Mucosa of descending colon (tissue), 3 donors: ENCODE measurements around the gene ALDH1L1. TPM values are rescaled to one million over a fixed set of nuclear protein-coding genes. Genes with fewer than 3 reads are reported as not detected.

Experiments used
- ATAC-seq: fragments of 200-7000 bp; cut with Tn5 transposase; one replicate; pipeline ENCODE4 v1.9.1; 2020; ENCODE audit warnings: mild to moderate bottlenecking, moderate library complexity
- DNase-seq, 3 donors: peaks; one replicate each; pipeline ENCODE4 v3.0.0-alpha.2; 2020
- H3K36me3 ChIP-seq: fragments of 200-600 bp; one replicate; pipeline ENCODE4 v1.8.0; 2021; ENCODE audit warnings: low read depth, mild to moderate bottlenecking
- H3K4me1 ChIP-seq: fragments of 200-600 bp; one replicate; pipeline ENCODE4 v1.8.0; 2021; ENCODE audit warnings: low read depth, mild to moderate bottlenecking
- H3K4me3 ChIP-seq: fragments of 200-600 bp; one replicate; pipeline ENCODE4 v1.8.0; 2021; ENCODE audit warnings: mild to moderate bottlenecking
- H3K9me3 ChIP-seq: fragments of 200-600 bp; one replicate; pipeline ENCODE4 v1.8.0; 2021; ENCODE audit warnings: mild to moderate bottlenecking
- intact Hi-C, 2 donors: fragments of 100-400 bp; cut with DNase I in 1 of 2; cut with micrococcal nuclease in 1 of 2; formaldehyde crosslinking; loops; one replicate each; pipeline versions ENCODE4 v1.11.0 to v1.11.1; 2022; cut with DNase I, micrococcal nuclease
- total RNA-seq, 3 donors: library from RNA; stranded (reverse); fragmentation: NEBNext Ultra II Directional in 2 of 3; extraction: Animal tissue kit (Norgen Biotek cat#: 25700) in 2 of 3; gene quantifications; one replicate each; pipeline versions ENCODE4 v1.2.1 to v1.2.4, GENCODE V29; 2021 to 2023
- TF ChIP-seq, protein P1 (sequence below): fragments of 200-600 bp; IDR thresholded peaks from one replicate; pipeline ENCODE4 v1.8.0; 2022; ENCODE audit warnings: antibody characterized with exemption, mild to moderate bottlenecking
- donor health status: DM: no; HTN: no; CAD: no; lungs with moderate emphysema.
- donor health status: DM: no; HTN: no; CAD: no.
- donor health status: DM: no; HTN: yes; CAD: no.

Gene ALDH1L1
- total RNA-seq, 3 donors from 2014 or later: 14.3 to 27.4 (median 15.0) TPM

- Histone ChIP-seq H3K4me3 (no peak overlapping the region), H3K36me3 (no peaks in the 10 kb centered on the region), H3K9me3 (no peaks in the 10 kb centered on the region), H3K4me1 (no peaks in the 10 kb centered on the region)
- DNase-seq (no peak), ATAC-seq (no peak)
- TF ChIP-seq, protein P1, sequence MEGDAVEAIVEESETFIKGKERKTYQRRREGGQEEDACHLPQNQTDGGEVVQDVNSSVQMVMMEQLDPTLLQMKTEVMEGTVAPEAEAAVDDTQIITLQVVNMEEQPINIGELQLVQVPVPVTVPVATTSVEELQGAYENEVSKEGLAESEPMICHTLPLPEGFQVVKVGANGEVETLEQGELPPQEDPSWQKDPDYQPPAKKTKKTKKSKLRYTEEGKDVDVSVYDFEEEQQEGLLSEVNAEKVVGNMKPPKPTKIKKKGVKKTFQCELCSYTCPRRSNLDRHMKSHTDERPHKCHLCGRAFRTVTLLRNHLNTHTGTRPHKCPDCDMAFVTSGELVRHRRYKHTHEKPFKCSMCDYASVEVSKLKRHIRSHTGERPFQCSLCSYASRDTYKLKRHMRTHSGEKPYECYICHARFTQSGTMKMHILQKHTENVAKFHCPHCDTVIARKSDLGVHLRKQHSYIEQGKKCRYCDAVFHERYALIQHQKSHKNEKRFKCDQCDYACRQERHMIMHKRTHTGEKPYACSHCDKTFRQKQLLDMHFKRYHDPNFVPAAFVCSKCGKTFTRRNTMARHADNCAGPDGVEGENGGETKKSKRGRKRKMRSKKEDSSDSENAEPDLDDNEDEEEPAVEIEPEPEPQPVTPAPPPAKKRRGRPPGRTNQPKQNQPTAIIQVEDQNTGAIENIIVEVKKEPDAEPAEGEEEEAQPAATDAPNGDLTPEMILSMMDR: no peak
- intact Hi-C loops: no loop called here
Measured at GRCh38 chr3:126103121-126104027, 77.0 kb downstream of the ALDH1L1 start.

DNA sequence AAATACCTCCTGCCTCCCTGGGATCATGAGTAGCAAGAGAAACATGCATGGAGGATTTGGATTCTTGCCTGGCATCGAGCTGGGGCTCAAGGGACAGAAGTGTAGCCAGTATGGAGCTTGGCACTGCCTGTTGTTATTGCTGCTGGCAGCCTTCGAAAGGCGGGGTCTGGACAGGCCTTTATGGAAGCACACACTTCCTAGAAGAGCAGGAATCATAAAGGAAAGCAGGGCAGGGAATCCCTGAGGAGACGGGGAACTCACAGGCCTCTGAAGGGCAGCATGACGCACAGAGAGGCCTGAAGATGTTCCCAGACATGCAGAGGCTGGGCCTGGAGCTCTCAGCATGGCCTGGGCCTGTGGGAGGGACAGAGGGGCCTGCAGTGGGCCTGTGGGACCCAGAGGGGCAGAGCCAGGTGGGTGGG lies 77.8 kb downstream of the ALDH1L1 start:
- Histone ChIP-seq H3K4me1 (no peaks in the 10 kb centered on the region), H3K9me3 (no peaks in the 10 kb centered on the region), H3K36me3 (no peaks in the 10 kb centered on the region), H3K4me3 (no peak overlapping the region)
- intact Hi-C loops: no loop called here
- peak; percentile 78 for ATAC-seq
- DNase-seq: peak; percentile 53 to 73 (median 62)
- TF ChIP-seq, protein P1: no peak

DNA sequence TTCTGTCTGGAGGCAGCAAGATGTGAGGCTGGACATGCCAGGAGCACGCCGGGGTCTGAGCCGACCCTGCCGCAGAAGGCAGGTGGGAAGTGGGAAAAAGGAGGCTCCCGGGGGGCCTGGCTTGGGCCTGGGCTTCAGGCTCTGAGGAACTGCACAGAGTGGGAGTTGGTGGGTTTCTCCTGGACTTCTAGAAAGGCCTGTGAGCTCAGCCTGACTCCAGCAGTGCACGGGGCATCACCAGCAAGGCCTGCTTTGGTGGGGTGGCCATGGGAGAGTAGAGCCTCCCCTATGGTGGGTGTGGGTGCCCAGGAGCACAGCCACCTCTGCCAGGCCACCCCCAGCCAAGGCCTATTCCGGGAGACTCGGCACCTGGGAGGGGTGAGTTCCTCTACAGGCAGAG lies 78.4 kb downstream of the ALDH1L1 start:
- no peak for ATAC-seq
- peaks cover 4% of the 10 kb centered on the region for H3K9me3 ChIP-seq
- intact Hi-C loops: no loop called here
- no peaks in the 10 kb centered on the region for H3K4me1 ChIP-seq
- no peak for DNase-seq
- TF ChIP-seq, protein P1: no peak
- no peak overlapping the region for H3K4me3 ChIP-seq
- H3K36me3 ChIP-seq: no peaks in the 10 kb centered on the region

GRCh38 chr3:126101521-126101982 lies 78.8 kb downstream of the ALDH1L1 start:
- DNase-seq (no peak), ATAC-seq (no peak)
- H3K9me3 ChIP-seq: peaks cover 8% of the 10 kb centered on the region
- H3K4me1 ChIP-seq: no peaks in the 10 kb centered on the region
- no peak overlapping the region for H3K4me3 ChIP-seq
- H3K36me3 ChIP-seq: no peaks in the 10 kb centered on the region
- intact Hi-C loops: no loop called here
- TF ChIP-seq, protein P1: no peak

DNA sequence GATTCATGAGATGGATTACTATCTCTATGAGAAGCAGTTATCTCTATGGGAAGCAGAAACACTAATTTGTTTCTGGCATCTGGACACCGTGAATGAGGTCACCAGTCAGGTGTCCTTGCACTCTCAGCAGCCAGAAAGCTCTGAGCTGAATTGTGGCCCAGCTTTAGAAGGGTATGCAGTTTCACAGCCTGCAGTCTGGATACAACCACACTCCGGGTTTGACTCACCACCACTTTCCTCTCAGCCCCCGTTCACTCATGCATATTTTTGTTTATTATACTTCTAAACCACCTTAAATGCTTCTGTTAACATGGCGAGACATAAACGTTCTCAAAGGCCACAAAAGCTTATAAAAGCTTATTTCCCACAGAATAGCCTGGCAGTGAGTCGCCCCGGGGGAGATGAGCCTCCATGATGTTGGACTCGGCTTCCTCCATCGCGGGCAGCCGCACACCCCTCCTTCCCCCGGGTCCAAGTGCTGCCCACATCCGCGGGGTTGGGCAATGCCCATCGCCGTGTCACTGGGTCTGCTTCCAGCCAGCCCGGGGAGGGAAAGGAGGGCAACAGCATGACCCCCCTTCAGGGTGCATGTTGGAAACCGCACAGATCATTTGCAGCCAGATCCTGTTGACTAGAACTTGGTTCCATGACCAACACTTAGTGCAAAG lies 79.6 kb downstream of the ALDH1L1 start:
- TF ChIP-seq, protein P1: no peak
- ATAC-seq (no peak), DNase-seq (no peak)
- H3K9me3 ChIP-seq: peaks cover 16% of the 10 kb centered on the region
- H3K4me1 ChIP-seq: no peaks in the 10 kb centered on the region
- no peaks in the 10 kb centered on the region for H3K36me3 ChIP-seq
- intact Hi-C loops: no loop called here
- no peak overlapping the region for H3K4me3 ChIP-seq
